NCI-H146 treated with DMSO at 0.1 percent for 48 hours (cell line): ENCODE results near the gene STX8.
"Not testable (repeated sequence)": the region's sequence is repeated elsewhere in the genome, so short reads cannot be mapped to it uniquely, and the experiment has no call there.

Experiments
- DNase-seq: peaks from one replicate; lab custom pipeline; 2025; ENCODE audit not compliant: unreplicated experiment; lab: John Stamatoyannopoulos, UW

Gene STX8, protein sequence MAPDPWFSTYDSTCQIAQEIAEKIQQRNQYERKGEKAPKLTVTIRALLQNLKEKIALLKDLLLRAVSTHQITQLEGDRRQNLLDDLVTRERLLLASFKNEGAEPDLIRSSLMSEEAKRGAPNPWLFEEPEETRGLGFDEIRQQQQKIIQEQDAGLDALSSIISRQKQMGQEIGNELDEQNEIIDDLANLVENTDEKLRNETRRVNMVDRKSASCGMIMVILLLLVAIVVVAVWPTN

DNA sequence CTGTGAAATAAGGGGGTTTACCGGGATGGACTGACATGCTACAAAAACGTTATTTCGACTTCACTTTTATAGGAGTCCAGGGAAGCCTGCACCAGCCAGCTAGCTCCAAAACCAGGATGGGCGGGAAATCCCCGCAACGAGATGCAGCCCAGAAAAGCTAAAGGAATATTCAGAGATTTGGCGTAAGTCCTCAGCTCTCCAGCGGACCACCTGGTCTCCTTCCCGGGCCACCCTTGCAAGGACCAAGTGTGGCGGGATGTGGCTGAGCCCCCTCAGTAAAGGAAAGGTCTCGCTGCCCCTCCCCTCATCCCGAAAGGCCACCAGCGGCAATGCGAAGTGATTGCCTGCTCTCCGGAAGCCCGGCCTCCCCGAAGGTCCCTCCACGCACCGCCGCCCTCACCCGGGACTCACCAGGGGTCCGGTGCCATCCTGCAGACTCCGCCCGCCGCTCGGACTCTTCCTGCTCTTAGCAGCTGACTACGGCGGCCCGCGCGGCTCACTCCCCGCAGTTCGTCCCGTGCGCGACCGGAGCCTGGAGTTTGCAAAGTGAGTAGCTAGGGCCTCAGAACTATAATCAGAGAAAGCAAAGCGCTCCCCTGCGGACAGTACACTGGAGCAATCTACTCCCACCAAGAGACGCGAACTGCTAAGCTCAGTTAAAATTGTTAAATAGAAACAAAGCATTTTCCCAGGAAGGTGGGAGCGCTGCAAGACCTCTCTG, at the start of gene STX8:
STX8 (minus strand) TSS at position 440 of the 721 bp plus-strand sequence; CDS start at position 428, 12 bp downstream.
- peak; percentile 73 for DNase-seq

GRCh38 chr17:9622961-9623360, 47.3 kb upstream of the STX8 start:
- no peak for DNase-seq

- no peak for DNase-seq
Observed at GRCh38 chr17:9615486-9615885, 39.9 kb upstream of the STX8 start.

GRCh38 chr17:9612006-9612405, 36.4 kb upstream of the STX8 start:
- DNase-seq = no peak

DNA sequence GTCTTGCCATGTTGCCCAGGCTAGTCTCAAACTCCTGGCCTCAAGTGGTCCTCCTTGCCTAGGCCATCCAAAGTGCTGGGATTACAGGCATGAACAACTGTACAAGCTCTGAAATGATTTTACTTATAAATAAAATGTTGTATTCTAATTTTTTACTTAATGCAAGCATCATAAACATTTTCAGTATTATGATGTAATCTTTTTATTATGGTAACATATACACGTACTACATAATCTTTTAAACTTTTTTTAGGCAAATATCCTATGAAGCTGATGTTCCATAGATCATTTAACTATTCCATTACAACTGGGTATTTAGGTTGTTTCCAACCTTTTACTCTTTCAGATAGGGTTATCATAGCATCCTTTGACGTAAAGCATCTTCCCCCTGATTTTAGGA, 35.9 kb upstream of the STX8 start:
- no peak for DNase-seq

DNA sequence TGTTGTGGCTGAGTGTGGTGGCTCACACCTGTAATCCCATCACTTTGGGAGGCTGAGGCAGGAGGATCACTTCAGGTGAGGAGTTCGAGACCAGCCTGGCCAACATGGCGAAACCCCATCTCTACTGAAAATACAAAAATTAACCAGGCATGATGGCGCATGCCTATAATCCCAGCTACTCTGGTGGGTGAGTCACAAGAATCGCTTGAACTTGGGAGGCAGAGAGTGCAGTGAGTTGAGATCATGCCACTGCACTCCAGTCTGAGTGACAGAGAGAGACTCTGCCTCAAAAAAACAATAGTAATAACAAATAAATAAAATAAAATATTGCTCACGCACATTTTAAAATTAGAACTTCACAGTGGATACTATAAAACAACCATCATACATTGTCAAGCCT, 31.4 kb upstream of the STX8 start:
- not testable (repeated sequence) for DNase-seq

- DNase-seq = no peak
Observed at GRCh38 chr17:9606453-9606852, 30.8 kb upstream of the STX8 start.

DNA sequence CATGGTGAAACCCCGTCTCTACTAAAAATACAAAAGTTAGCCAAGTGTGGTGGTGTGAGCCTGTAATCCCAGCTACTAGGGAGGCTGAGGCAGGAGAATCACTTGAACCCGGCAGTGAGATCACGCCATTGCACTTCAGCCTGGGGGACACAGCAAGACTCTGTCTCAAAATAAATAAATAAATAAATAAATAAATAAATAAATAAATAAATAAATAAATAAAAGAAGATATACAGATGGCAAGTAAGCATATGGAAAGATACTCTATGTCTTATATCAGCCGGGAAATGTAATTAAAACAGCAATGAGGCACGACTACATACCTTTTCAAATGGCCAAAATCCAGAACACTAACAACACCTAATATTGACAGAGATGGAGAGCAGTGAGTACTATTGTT, 29.0 kb upstream of the STX8 start:
- not testable (repeated sequence) for DNase-seq

- no peak for DNase-seq
Observed at GRCh38 chr17:9598661-9599060, 23.0 kb upstream of the STX8 start.

DNA sequence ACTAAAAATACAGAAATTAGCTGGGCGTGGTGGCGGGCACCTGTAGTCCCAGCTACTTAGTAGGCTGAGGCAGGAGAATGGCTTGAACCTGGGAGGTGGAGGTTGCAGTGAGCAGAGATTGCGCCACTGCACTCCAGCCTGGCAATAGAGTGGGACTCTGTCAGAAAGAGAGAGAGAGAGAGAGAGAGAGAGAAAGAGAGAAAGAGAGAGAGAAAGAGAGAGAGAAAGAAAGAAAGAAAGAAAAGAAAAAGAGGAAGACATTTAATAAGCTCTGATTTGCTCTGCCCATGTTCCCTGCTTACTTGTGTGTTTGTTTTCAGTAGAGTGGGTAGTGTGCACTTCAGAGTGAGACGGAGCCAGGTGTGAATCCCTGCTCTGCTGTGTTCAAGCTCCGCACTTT, 22.0 kb upstream of the STX8 start:
- DNase-seq = not testable (repeated sequence)

GRCh38 chr17:9594065-9594464, 18.4 kb upstream of the STX8 start:
- DNase-seq = no peak

DNA sequence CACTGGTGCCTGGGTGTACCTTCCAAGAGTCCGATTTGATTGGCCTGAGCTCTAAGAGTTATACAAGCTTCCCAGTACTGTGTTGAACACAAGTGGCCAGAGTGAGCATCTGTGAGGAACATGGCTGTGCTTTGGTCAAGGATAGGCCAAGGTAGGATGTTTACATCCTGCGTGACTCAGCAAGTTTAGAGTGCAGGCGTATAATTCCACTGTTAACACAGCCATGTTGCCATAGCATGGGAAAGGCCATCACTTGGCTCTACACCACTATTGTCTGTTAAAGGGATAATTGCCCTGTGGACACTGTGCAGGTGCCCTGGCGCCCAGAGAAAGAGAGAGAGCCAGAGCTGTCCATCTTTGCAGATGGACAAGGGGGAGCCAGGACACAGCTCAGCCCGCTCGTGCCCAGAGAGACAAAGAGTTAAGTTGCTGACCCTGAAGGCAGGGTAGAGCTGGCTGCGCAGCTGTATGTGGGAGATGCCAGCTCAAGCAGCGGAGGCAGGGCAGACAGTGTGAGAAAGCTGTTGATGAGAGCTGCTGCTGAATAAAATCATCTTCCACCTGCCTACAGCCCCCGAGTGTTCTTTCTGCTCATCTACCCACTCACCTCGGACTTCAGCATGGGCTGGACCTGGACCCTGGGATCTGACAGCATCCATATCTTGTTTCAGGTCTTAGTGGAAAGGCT, 12.5 kb upstream of the STX8 start:
- no peak for DNase-seq

GRCh38 chr17:9577373-9577709, 1.7 kb upstream of the STX8 start:
- DNase-seq = no peak

DNA sequence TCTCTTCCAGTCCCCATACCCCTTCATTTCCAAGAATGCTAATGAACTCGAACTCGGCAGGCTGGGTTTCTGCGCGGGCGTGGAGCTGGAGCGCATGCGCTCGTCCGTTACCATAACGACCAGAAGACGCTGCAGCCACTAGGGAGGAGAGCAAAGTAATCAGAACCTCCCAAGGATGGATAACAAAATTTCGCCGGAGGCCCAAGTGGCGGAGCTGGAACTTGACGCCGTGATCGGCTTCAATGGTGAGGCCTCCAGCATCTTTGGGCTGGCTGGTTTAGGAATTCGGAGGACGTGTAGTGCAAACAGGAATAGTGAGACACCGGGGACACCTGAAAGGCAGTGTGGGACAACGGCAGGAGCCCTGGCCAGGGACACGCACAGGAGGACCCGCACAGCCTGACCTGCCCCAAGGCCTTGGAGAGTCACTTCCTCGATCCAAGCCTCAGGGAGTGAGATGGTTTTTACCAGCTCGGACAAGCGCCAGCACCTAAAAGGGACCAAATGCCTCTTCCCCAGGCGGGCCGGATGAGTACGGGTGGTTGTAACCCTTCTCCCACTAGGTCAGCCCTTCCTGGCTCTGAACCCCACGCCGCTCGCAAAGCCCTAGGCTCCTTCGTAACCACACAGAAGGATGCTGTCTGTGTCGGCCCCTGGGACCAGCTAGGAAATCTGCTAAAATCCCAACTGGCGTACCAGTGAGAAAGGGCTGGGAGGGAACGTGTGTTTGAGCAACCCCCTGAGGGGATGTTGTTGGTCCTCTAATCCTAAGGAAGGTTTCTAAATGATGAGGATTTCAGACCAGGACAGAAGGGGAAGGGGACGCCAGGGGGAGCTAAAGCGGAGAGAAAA, 1.1 kb upstream of the STX8 start, which contains the start of gene CFAP52:
CFAP52 (plus strand) TSS at position 122 of the 852 bp plus-strand sequence; CDS start at position 176, 54 bp downstream.
- DNase-seq = peak; percentile 68

- DNase-seq = no peak
Observed at GRCh38 chr17:9571201-9571600, 4.4 kb downstream of the STX8 start.

DNA sequence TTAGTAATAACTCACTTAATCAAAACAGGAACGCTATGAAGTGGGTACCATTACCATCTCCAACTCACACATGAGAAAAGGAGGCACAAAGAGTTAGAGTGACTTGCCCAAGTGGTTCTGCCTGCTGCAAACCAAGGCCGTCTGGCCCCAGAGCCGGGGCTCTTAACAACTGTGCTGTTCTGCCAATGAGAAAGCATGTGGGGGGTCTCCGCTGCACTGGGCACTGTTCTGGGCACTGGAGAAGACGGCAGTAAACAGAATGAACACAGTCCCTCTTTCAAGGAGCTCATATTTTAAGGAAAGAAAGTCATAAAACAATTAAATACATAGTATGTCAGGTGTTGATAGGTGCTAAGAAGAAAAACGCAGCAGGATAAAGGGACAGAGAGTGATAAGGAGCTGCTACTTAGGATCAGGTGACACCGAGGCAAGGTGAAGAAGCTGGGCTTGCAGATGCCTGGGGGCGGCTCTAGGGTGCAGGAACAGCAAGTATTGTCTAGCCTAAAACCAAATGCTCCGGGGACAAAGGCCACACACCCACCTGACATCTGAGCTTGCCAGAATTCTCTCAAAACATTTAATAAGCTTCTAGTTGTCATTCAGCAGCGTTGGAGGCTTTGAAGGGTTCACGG, 6.5 kb downstream of the STX8 start:
- no peak for DNase-seq

GRCh38 chr17:9568004-9568403, 7.6 kb downstream of the STX8 start:
- DNase-seq = no peak

- DNase-seq = not testable (repeated sequence)
Observed at GRCh38 chr17:9566739-9567138, 8.9 kb downstream of the STX8 start.

DNA sequence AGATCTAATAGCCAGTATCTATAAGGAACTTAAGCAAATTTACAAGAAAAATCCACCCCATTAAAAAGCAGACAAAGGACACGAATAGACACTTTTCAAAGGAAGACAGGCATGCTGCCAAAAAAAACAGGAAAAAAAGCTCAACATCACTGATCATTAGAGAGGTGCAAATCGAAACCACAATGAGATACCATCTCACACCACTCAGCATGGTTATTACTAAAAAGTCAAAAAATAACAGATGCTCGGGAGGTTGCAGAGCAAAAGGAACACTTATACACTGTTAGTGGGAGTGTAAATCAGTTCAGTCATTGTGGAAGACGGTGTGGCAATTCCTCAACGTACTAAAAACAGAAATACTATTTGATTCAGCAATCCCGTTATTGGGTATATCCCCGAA, 9.6 kb downstream of the STX8 start:
- peak; percentile 39 for DNase-seq

- no peak for DNase-seq
Observed at GRCh38 chr17:9564104-9564503, 11.5 kb downstream of the STX8 start.

DNA sequence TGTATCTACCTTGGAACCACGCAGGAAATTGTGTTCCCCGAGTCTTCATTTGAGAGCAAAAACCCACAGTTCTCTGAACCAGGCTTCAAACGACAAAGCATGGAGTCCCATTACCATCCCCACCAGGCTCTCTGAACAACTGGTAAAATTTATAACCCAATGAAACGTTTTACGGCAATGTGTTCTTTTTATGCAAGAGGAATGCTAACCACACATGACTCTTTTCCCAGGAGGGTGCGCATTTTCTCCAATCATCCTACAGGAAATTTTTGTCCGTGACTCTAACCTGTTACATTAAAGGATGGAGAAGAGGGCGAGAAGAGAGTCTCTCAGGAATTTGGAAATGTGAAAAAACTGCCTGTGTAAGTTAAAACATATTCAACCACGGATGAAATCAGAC, 17.8 kb downstream of the STX8 start:
- no peak for DNase-seq
